ENCODE results near the gene CPAMD8.
"Not testable (repeated sequence)": the region's sequence is repeated elsewhere in the genome, so short reads cannot be mapped to it uniquely, and the experiment has no call there.

The CPAMD8 gene

DNA sequence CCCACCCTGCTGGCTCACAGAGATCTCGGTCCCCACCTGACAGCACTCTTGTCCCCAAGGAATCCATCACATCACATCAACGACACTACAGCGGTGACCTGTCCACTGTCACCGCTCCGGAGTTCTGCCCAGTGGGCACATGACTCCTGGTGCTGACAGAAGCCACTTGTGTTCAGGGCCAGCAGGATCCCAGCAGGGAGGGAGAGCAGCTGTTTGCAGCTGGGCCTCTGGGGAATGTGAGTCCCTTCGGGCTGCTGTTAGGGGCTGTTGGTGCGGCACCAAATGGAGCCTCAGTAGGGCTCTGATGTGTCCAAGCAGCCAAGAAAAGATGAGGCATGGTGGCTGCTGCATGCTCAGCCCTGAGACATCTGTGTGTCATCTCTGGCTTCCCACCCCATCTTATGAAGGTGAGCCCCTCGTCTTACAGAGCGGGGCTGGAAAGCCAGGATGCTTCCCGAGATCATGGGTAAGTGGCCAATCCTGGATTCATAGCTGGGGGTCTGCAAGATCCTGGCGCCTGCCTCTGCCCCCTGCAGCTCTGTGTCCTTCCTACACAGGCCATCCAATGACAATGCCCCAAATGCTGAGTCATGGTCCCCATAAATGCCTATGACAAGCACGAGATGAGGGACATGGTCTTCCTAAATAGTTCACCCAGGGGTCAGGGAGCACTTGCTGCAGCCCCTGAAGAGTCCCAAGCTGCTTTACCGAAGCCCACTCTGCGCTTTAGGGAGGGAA is 81.8 kb downstream of the CPAMD8 start:
- no peak for DNase-seq

DNA sequence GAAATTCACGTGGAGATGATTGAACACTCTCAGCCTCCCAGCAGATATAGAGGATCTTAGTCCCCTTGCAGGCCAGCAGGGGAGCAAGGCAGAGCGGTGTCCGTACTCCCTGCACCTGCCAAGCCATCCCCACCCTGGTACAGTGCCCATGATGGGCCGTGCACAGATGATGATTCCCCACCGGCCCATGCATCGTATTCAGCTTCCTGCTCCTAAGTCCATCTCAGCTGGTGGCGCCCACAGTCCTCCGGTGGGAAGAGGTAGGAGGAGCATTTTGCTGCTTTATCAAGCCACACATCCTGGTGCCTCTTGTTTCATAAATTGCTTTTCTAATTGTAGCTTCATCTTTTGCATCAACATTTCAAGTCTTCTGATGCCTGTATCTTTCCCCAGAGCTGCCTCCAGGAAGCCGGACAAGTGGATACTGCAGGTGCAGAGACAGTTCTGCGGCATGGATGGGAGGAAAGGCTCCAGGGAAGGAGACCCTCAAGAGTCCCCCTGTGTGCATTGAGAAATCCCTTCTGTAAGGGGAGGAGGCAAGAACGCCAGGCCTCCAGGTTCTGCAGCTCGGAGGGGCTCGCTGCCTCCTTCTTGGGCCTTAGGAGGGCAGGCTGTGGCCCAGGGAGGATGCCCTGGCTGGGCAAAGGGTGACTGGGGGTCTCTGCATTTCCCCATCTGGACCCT is 82.5 kb downstream of the CPAMD8 start:
- DNase-seq, result no peak

DNA sequence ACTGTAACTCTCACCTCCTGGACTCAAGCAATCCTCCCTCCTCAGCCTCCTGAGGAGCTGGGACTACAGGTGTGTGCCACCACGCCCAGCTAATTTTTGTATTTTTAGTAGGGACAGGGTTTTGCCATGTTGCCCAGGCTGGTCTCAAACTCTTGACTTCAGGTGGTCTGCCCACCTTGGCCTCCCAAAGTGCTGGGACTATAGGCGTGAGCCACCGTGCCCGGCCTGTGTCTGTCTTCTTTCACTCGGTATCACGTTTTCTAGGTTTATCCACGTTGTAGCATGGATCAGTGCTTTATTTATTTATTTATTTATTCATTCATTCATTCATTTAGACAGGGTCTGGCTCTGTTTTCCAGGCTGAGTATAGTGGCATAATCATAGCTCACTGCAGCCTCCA is 83.5 kb downstream of the CPAMD8 start:
- DNase-seq, result not testable (repeated sequence)

DNA sequence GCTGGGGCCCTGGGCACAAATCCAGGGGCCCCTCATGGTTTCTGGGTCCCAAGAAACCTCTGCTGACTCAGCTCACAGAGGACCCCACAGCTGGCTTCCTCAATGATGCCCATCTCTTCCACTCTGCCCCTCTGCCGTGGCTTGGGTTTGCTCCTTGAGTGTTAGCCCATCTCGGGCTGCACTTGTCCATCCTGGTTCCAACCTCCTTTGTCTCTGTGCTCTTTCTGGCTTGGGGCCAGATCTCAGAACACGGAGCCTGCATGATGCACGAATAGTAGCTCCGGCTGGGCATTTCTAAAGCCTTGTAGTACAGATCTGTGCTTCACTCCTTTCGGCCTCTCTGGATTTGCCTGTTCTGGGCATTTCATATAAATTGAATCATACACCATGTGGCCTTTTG is 84.0 kb downstream of the CPAMD8 start:
- no peak for DNase-seq

DNA sequence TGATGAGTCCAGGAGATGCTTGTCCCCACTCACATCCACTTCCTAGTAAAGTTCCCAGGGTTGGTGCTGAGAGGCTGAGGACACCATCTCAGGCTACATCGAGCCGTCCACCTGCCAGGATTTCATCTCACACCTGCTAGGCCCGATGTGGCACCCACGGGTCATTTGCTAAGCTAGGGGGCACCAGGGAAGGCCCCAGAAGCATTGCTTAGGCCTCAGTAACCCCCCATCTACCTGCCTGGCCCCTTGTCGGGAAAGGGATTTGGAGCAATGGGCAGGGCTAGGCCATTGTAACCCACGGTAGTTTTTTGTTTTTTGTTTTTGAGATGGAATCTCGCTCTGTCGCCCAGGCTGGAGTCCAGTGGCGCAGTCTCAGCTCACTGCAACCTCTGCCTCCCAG is 86.0 kb downstream of the CPAMD8 start:
- no peak for DNase-seq

DNA sequence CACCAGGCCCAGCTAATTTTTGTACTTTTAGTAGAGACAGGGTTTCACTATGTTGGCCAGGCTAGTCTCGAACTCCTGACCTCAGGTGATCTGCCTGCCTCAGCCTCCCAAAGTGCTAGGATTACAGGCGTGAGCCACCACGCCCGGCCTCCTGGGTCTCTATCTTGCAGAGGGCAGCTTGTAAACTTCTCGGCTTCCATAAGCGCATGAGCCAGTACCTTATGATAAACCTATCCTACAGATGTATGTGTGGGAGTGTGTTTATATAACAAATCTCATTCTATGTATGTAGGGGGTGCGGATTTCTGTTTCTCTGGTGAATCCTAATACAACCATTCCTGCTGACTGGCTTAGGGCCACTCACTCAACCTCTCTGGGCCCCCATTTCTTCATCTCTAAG is 86.5 kb downstream of the CPAMD8 start:
- DNase-seq, result not testable (repeated sequence)

DNA sequence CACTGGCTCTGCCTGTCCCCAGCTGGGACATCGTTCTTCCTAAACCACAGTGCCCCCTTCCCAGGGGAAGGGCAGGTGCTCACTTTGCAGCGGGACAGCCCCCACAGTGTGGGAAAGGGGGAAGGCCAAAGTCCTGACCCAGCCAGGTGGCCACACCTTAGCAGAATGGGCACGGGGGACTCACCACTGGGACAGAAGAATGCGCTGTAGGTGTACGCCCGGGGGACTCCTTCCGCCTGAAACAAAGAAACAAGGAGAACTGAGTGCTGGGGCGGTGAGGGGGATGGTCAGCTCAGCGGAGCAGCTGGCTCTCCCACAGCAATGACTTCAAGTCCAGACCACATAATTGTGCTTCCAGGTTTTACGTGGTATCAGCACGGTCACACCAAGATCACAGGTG is 88.4 kb downstream of the CPAMD8 start:
- DNase-seq, result no peak

DNA sequence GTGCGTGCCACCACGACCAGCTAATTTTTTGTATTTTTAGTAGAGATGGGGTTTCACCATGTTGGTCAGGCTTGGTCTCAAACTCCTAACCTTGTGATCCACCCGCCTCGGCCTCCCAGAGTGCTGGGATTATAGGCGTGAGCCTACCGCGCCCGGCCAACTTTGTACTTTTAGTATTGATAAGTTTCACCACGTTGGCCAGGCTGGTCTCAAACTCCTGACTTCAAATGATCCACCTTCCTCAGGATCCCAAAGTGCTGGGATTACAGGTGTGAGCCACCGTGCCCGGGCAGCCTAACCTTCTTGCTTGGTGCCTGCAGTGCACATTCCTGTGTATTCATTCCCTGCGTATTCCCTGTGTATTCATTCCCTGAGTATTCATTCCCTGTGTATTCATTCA is 88.8 kb downstream of the CPAMD8 start:
- DNase-seq, result not testable (repeated sequence)

DNA sequence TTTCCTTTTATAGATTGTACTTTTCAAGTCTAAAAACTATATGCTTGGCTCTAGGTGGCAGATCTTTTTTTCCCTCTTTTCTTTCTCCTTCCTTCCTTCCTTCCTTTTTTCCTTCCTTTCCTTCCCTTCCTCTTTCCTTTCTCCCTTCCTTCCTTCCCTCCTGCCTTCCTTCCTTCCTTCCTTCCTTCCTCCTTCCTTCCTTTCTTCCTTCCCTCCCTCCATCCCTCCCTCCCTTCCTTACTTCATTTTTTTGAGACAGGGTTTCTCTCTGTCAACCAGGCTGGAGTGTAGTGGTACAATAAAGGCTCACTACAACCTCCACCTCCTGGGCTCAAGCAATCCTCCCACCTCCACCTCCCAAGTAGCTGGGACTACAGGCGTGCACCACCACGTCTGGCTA is 89.7 kb downstream of the CPAMD8 start:
- no peak for DNase-seq

DNA sequence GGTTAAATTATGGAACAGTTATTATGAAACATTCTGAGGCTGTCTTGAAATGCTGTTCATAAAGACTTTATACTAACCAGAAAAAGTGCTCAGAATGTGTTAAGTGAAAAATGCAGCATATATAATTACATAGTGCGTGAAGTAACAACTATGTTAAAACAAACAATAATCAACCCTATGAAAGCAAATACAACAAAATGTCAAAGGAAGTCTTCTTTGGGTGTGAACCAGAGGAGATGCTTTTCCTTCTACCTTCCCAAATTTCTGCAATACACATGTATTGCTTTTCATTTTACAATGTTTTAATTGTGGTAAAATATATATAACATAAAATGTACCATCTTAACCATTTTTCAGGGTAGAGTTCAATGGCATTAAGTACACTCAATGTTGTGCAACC is 92.1 kb downstream of the CPAMD8 start:
- no peak for DNase-seq

DNA sequence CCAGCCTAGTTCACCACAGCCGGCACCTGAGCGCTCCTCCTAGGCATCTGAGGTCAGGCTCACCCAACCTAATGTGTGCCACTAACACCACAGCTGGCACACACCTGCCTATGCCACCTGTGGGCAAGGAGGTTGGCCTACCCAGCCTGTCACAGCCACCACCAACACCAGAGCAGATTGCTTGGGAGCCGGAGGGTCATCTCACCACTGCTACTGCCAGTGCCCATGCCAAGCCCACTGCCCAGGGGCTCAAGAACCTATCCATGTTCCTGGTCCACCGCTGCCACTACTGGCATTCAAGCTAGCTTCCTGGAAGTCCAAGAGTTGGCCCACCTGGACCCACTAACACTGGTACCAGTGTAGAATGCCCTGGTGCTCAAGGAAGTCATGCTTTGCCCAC is 95.3 kb downstream of the CPAMD8 start:
- no peak for DNase-seq

DNA sequence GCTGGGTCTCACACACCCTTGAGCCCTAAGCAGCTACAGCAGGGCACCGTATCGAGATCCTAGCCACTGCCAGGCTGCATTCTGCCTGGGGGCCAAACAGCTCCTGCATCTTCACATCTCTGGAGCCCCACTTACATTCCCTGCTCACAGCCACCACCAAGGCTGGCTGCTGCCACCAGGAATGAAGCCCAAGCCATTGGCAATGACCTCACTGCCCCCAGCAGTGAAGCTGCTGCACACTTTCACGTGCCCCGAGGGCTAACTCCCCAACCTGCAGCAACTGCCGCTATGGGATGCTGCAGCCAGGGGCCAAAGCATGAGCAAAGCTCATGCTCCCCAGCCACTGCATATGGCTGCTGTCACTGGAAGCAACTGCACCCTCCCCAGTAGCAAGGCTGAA is 95.9 kb downstream of the CPAMD8 start:
- DNase-seq, result no peak

DNA sequence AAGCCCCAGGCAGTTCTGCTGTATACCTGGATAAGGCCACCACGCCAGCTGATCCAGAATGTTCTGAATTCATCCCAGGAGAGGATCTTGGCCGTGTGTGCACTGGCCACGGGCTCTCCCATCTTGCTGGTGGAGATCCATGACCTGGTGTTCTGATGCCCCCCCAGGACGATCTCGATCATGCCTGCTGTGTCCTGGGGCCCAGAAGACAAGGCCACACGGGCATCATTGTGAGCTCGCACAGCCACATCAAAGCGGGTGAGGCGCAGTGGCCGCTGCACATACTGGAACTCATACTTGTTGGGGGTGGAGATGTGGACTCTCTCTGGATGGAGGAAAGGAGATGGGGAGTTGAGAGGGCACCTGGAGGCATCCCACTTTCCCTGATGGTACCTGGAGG is 97.7 kb downstream of the CPAMD8 start:
- no peak for DNase-seq

DNA sequence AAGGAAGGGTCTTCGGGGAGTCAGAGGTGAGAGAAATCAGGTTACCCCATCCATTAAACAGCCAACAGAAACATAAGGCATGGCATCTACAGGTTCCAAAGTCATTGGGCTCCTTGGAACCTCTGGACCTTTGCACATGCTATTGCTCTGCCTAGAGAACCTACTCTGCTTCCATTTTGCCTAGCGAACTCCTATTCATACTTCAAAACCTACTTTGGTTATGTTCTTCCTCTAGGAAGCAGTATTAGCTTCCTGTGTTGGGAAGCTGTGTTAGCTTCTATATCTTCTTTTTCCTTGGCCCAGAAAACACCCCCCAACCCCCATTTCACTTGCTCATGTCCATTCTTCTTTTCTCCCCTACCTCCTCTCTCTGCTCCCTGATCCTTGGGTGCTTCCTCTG is 98.3 kb downstream of the CPAMD8 start:
- DNase-seq, result no peak

DNA sequence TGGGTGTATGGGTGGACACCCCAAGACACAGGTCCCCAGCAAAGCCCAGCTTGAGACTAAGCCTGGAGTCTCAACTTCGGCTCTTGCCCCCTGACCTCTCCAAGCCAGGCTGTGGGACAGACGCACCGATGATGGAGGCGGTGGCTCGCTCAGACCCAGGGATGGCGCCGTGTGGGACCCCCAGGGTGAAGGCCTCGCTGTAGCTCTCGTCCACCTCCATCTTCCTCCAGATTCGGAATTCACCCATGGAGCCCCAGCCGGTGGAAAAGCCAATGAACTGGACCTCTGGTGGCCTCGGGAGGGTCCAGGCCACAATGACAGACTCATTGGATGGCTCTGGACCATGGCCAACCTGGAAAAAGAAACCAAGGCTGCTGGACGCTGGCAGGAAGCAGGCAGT is 98.7 kb downstream of the CPAMD8 start:
- no peak for DNase-seq

DNA sequence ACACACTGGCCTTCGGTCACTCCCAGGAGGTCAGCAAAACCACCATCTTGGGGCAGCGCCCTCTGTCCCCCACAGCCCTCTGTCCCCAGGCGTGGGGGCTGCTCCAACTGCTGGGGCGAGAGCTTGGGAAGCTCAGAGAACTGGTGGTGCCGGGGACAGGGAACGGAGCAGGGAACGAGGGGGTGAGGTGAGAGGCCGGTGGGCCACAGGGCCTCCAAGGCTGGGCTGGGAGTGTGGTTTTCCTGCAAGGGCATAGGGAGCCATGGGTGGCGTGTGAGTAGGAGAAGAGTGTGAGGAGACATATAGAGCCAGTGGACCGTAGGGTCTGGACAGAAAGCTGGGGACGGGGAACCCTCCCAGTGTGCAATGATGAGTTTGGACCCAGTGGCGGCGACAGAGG is 103.7 kb downstream of the CPAMD8 start:
- no peak for DNase-seq

DNA sequence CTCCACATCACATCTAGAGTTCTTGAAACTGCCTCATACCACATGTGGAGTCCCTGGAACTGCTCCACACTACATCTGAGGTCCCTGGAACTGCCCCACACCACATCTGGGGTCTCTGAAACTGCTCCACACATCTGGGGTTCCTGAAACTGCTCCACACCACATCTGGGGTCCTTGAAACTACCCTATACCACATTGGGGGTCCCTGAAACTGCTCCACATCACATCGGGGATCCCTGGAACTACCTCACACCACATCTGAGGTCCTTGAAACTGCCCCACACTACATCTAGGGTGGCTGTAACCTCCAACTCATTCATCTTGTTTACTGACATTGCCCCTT is 104.0 kb downstream of the CPAMD8 start:
- DNase-seq, result no peak

DNA sequence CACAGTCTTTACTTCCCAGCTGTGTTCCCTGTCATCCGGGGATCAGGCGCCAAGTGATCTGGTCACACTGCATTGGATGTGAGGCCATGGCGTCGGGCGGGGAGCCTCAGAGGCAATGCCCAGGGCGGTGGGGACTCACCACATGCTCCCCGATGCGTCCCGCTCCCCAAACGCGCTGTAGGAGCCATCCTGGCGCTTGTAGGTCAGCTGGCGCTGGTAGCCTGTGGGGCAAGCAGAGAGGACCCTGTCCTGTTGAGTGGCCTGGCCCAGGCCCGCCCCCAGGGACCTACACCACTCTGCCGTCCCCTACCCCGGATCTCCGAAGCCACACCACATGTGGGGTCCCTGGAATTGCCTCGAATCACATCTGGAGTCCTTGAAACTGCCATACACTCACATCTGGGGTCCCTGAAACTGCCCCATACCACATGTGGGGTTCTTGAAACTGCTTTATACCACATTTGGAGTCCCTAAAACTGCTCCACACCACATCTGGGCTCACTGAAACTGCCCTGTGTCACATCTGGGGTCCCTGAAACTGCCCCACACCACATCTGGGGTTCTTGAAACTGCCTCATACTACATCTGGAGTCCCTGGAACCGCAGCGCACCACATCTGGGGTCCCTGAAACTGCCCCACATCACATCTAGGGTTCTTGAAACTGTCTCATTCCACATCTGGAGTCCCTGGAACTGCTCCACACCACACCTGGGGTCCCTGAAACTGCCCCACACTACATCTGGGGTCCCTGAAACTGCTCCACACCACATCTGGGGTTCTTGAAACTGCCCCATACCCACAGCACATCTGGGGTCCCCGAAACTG is 104.6 kb downstream of the CPAMD8 start:
- no peak for DNase-seq

DNA sequence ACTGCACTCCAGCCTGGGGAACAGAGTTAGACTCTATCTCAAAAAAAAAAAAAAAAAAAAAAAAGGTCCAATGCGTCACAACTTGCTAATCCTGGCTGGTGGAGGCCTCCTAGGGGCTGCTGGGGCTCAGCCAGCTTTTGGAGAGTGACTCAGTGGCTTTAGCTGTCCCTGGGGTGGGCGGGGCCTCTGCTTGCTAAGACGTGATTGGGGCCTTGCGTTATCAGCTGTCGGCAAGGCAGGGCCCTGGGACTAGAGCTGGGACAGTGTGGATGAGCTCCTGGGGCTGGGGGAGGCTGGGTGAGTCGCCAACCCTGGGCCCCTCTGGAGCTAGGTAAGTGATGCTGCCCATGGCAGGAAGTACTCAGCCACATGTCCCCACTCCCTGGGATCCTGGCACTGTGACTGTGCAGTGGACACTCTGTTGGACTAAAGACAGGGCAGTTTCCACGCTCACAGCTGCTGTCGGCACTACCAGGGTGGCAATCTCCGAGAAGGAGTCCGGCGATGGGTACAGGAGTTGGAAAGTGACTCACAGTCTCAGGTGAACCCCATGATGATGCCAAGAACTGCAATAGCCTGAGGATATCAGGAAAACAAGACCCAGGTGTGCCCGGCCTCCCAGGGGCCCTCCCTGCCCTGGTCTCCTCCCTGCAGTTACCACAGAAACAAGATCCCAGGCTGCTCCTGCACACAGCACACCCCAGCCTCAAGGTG is 105.6 kb downstream of the CPAMD8 start:
- DNase-seq, result no peak

DNA sequence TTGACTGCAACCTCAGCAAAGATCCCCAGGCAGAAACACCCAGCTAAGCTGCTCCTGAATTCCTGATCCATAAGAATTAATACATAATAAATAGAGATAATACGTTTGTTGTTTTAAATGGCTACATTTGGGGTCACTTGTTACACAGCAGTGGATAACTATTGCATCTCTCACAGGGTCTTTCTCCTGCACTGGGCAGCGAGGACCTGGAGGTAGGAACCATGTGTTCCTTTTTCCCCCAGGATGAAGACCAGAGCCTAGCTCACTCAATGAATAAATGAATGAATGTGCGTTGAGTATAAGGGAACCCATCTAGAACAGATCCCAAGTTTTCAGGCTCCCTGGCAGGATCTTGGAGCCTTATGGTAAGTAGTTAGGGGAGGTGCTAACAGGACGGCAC is 107.1 kb downstream of the CPAMD8 start:
- no peak for DNase-seq

DNA sequence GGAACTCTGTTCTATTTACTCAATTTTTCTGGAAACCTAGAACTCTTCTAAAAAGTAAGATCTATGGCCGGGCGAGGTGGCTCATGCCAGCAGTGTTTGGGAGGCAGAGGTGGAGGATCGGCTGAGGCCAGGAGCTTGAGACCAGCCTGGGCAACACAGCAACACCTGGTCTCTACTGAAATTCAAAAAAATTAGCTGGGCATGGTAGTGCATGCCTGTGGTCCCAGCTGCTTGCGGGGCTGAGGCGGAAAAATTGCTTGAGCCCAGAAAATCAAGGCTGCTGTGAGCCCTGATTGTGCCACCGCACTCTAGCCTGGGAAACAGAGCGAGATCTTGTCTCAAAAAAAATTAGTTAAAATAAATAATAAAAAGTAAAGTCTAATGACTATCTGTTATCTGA is 109.2 kb downstream of the CPAMD8 start:
- DNase-seq, result no peak

DNA sequence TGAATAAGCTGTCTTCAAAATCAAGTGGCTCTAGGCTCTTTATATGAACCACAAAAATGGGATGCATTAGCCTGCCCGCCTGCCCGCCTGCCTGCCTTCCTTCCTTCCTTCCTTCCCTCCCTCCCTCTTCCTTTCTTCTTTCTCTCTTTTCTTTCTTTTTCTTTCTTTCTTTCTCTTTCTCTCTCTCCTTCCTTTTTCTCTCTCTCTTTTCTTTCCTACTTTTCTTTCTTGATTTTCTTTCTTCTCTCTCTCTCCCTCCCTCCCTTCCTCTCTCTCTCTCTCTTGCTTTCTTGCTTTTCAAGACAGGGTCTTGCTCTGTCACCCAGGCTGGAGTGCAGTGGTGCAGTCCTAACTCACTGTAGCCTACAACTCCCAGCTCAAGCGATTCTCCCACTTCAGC is 110.9 kb downstream of the CPAMD8 start:
- DNase-seq, result no peak

DNA sequence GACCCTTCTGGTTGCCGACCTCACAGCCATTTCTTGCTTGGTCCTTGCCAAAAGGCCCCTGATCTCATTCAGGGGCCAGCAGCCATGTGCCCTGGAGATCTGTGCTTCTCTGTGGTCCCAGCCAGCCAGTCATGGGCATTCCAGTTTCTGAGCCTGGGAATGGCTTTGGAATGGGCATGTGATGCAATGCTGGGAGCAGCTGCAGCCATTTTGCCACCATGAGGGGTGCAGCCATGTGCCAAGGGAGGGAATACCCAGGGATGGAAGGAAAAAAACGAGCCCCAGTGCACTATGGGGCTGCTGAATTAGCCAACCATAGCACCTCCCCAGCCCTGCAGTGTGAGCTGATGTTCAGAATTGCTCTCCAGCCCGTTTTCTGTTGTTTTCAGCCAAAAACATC is 111.5 kb downstream of the CPAMD8 start:
- no peak for DNase-seq

DNA sequence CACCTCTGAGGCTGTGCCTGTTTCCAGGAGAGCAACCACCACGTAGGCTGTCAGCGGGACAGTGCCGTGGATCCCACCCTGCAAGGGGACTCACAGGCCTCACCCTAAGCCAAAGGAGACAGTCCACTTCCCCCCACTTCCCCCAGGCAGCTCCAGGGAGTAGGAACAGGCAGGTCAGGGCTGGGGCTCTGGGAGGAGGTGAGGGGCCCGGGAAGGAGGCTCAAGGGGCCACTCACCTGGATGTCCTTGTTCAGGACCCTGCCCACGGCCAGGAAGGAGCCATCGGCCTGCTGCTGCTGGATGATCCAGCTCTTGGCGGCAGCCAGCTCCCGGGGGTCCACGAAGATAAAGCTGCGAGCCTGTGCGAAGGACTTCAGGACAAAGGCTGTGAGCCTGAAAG is 112.2 kb downstream of the CPAMD8 start:
- DNase-seq, result no peak
